ENCODE measurements around the gene RIPPLY3.

Gene RIPPLY3

GRCh38 chr21:37005548-37006485 lies 685 bp upstream of the RIPPLY3 start:
- Histone ChIP-seq H3K4me3 (ENCODE audit: insufficient read length, low read depth) (peak overlapping the region; percentile 66), H3K4me1 (ENCODE audit: insufficient read depth, insufficient read length) (peaks cover 6% of the 10 kb centered on the region), H3K27me3 (ENCODE audit: insufficient read depth, insufficient read length) (peaks cover 48% of the 10 kb centered on the region), H3K9me3 (ENCODE audit: insufficient read depth, low read length) (no peaks in the 10 kb centered on the region), H3K9ac (ENCODE audit: insufficient read length, low read depth) (peak overlapping the region; percentile 69), H3K36me3 (ENCODE audit: insufficient read depth, insufficient read length, low read length) (no peaks in the 10 kb centered on the region)
- DNase-seq (ENCODE audit: low read depth, low spot score) = no peak
- no peak for TF ChIP-seq SUZ12 (IDR thresholded peaks at IDR 0.05; ENCODE audit: extremely low read depth, insufficient read depth, insufficient read length)
- TF ChIP-seq YY1 (IDR thresholded peaks at IDR 0.05; ENCODE audit: insufficient read depth, insufficient read length) = no peak
- TF ChIP-seq ZNF274 (IDR thresholded peaks at IDR 0.05; ENCODE audit: low read depth, low read length) = no peak

DNA sequence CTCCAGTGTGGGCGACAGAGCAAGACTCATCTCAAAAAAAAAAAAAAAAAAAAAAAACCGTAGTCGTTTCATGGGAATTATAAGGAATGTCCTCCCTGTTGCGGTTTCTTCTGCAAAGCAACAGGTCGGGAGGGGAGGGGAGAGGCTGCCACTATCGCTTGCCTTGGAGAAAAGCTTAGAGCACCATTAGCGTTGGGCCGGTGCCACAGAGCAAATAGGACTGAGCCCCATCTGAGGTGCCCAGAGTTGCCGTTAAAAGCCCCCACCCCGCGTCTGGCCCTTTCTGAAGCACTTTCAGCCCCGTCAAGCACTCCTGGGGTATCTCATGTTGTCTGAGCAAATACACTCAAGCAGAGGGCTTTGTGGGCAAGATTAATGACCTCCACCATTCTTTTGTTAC lies 2.2 kb downstream of the RIPPLY3 start:
- DNase-seq (ENCODE audit: low read depth, low spot score) = no peak
- peaks cover 48% of the 10 kb centered on the region for H3K27me3 ChIP-seq (ENCODE audit: insufficient read depth, insufficient read length)
- no peaks in the 10 kb centered on the region for H3K9me3 ChIP-seq (ENCODE audit: insufficient read depth, low read length)
- TF ChIP-seq SUZ12 (IDR thresholded peaks at IDR 0.05; ENCODE audit: extremely low read depth, insufficient read depth, insufficient read length) (no peak), YY1 (IDR thresholded peaks at IDR 0.05; ENCODE audit: insufficient read depth, insufficient read length) (no peak), ZNF274 (IDR thresholded peaks at IDR 0.05; ENCODE audit: low read depth, low read length) (no peak)
- H3K4me1 ChIP-seq (ENCODE audit: insufficient read depth, insufficient read length) = peaks cover 6% of the 10 kb centered on the region
- no peak overlapping the region for H3K4me3 ChIP-seq (ENCODE audit: insufficient read length, low read depth)
- no peaks in the 10 kb centered on the region for H3K36me3 ChIP-seq (ENCODE audit: insufficient read depth, insufficient read length, low read length)
- no peak overlapping the region for H3K9ac ChIP-seq (ENCODE audit: insufficient read length, low read depth)

GRCh38 chr21:37009740-37010341 lies 3.3 kb downstream of the RIPPLY3 start:
- H3K9ac ChIP-seq (ENCODE audit: insufficient read length, low read depth) = peak overlapping the region; percentile 68

DNA sequence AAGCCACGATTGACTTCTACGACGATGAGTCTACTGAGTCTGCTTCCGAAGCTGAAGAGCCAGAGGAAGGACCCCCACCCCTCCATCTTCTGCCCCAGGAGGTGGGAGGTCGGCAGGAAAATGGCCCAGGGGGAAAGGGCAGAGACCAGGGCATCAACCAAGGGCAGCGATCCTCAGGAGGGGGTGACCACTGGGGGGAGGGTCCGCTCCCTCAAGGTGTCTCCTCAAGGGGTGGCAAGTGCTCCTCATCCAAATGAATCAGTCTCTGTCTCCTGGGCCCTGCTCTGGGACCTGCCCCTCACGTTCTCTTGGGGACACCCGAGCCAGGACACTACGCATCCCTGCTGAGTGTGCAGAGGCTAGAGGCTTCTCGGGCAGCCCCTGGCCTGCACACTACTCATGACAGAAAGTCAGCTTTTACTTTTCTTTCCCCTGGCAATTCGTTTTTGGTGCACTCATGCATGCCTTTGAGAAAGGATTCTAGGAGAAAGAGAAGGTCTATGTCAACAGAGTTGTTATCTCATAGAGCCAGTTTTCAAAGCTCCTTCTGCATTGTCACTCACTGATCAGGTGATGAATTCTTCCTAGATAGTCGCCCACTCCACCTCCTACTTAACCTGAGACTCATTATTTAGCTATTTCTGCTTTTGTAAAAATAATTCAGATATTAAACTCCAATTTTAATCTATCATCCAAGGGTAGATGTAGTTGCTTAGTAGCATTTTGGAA lies 11.6 kb downstream of the RIPPLY3 start:
- Histone ChIP-seq H3K4me3 (ENCODE audit: insufficient read length, low read depth) (no peak overlapping the region), H3K36me3 (ENCODE audit: insufficient read depth, insufficient read length, low read length) (no peaks in the 10 kb centered on the region), H3K4me1 (ENCODE audit: insufficient read depth, insufficient read length) (no peaks in the 10 kb centered on the region), H3K27me3 (ENCODE audit: insufficient read depth, insufficient read length) (no peaks in the 10 kb centered on the region), H3K9me3 (ENCODE audit: insufficient read depth, low read length) (no peaks in the 10 kb centered on the region), H3K9ac (ENCODE audit: insufficient read length, low read depth) (no peak overlapping the region)
- no peak for DNase-seq (ENCODE audit: low read depth, low spot score)
- no peak for TF ChIP-seq SUZ12 (IDR thresholded peaks at IDR 0.05; ENCODE audit: extremely low read depth, insufficient read depth, insufficient read length)
- no peak for TF ChIP-seq ZNF274 (IDR thresholded peaks at IDR 0.05; ENCODE audit: low read depth, low read length)
- no peak for TF ChIP-seq YY1 (IDR thresholded peaks at IDR 0.05; ENCODE audit: insufficient read depth, insufficient read length)

More at GRCh38 chr21:37009740-37010341, 3.3 kb downstream of the RIPPLY3 start:
- Histone ChIP-seq H3K4me3 (ENCODE audit: insufficient read length, low read depth) (no peak overlapping the region), H3K27me3 (ENCODE audit: insufficient read depth, insufficient read length) (peaks cover 45% of the 10 kb centered on the region), H3K36me3 (ENCODE audit: insufficient read depth, insufficient read length, low read length) (no peaks in the 10 kb centered on the region), H3K9me3 (ENCODE audit: insufficient read depth, low read length) (no peaks in the 10 kb centered on the region), H3K4me1 (ENCODE audit: insufficient read depth, insufficient read length) (peaks cover 6% of the 10 kb centered on the region)
- TF ChIP-seq ZNF274 (IDR thresholded peaks at IDR 0.05; ENCODE audit: low read depth, low read length) (no peak), SUZ12 (IDR thresholded peaks at IDR 0.05; ENCODE audit: extremely low read depth, insufficient read depth, insufficient read length) (no peak), YY1 (IDR thresholded peaks at IDR 0.05; ENCODE audit: insufficient read depth, insufficient read length) (no peak)
- DNase-seq (ENCODE audit: low read depth, low spot score) = peak; percentile 85

GRCh38 chr21:37026499-37026898 lies 20.0 kb downstream of the RIPPLY3 start:
- H3K4me1 ChIP-seq (ENCODE audit: insufficient read depth, insufficient read length) = no peaks in the 10 kb centered on the region
- H3K27me3 ChIP-seq (ENCODE audit: insufficient read depth, insufficient read length) = no peaks in the 10 kb centered on the region
- no peak overlapping the region for H3K9ac ChIP-seq (ENCODE audit: insufficient read length, low read depth)
- H3K9me3 ChIP-seq (ENCODE audit: insufficient read depth, low read length) = no peaks in the 10 kb centered on the region
- TF ChIP-seq YY1 (IDR thresholded peaks at IDR 0.05; ENCODE audit: insufficient read depth, insufficient read length) = no peak
- TF ChIP-seq SUZ12 (IDR thresholded peaks at IDR 0.05; ENCODE audit: extremely low read depth, insufficient read depth, insufficient read length) = no peak
- TF ChIP-seq ZNF274 (IDR thresholded peaks at IDR 0.05; ENCODE audit: low read depth, low read length) = no peak
- H3K4me3 ChIP-seq (ENCODE audit: insufficient read length, low read depth) = no peak overlapping the region
- H3K36me3 ChIP-seq (ENCODE audit: insufficient read depth, insufficient read length, low read length) = no peaks in the 10 kb centered on the region
- DNase-seq (ENCODE audit: low read depth, low spot score) = no peak

GRCh38 chr21:37028570-37028969 lies 22.1 kb downstream of the RIPPLY3 start:
- H3K36me3 ChIP-seq (ENCODE audit: insufficient read depth, insufficient read length, low read length) = no peaks in the 10 kb centered on the region
- TF ChIP-seq ZNF274 (IDR thresholded peaks at IDR 0.05; ENCODE audit: low read depth, low read length) (no peak), YY1 (IDR thresholded peaks at IDR 0.05; ENCODE audit: insufficient read depth, insufficient read length) (no peak), SUZ12 (IDR thresholded peaks at IDR 0.05; ENCODE audit: extremely low read depth, insufficient read depth, insufficient read length) (no peak)
- no peak for DNase-seq (ENCODE audit: low read depth, low spot score)
- no peak overlapping the region for H3K9ac ChIP-seq (ENCODE audit: insufficient read length, low read depth)
- no peak overlapping the region for H3K4me3 ChIP-seq (ENCODE audit: insufficient read length, low read depth)
- H3K9me3 ChIP-seq (ENCODE audit: insufficient read depth, low read length) = no peaks in the 10 kb centered on the region
- H3K27me3 ChIP-seq (ENCODE audit: insufficient read depth, insufficient read length) = no peaks in the 10 kb centered on the region
- no peaks in the 10 kb centered on the region for H3K4me1 ChIP-seq (ENCODE audit: insufficient read depth, insufficient read length)
